Subcutaneous adipose tissue (tissue), 4 donors: Measurements from ENCODE around the gene SCAF8. TPM values are rescaled to one million over a fixed set of nuclear protein-coding genes. Genes with fewer than 3 reads are reported as not detected.

Experiments used
- total RNA-seq, 4 donors: library from RNA; depleted of rRNA; stranded (reverse); fragments of >200 nt; gene quantifications; one replicate each; pipeline ENCODE4 v1.1.0, GENCODE V29; 2016
- TF ChIP-seq, protein P1 (sequence below): fragments of 450-650 bp; IDR thresholded peaks from one replicate; pipeline ENCODE4 v1.5.1; 2016; ENCODE audit warnings: low read depth, mild to moderate bottlenecking, control low read depth, antibody characterized with exemption, moderate library complexity

Gene SCAF8
- total RNA-seq, 4 donors from 2014 or later, result 31.1 to 42.9 (median 38.2) TPM

DNA sequence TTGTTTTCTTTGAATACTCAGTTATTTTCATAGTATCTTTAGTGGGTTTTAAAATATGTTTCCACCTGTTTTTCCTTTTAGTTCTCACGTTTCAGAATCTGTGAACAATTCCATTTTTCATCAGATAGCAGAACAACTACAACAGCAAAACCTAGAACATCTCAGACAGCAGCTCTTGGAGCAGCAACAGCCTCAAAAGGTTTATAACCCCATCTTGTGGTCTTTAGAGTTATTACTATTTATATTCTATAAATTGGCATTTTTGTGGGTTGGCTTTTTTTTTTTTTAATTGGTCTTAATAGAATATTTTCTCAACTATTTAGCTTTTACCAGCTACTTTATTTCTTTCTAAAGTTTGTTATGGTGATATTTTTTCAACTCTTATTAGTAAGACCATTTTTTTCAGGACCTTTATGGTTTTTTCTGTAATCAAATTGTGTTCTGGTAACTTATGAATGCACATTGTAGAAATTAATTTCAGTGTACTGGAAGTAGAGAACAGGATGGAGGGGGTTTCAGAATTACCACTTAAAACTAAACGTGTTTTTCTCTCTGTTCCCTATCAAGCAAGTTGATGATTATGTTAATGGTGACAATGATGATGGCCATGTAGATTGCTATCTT lies 72.2 kb downstream of the SCAF8 start:
- TF ChIP-seq, protein P1, sequence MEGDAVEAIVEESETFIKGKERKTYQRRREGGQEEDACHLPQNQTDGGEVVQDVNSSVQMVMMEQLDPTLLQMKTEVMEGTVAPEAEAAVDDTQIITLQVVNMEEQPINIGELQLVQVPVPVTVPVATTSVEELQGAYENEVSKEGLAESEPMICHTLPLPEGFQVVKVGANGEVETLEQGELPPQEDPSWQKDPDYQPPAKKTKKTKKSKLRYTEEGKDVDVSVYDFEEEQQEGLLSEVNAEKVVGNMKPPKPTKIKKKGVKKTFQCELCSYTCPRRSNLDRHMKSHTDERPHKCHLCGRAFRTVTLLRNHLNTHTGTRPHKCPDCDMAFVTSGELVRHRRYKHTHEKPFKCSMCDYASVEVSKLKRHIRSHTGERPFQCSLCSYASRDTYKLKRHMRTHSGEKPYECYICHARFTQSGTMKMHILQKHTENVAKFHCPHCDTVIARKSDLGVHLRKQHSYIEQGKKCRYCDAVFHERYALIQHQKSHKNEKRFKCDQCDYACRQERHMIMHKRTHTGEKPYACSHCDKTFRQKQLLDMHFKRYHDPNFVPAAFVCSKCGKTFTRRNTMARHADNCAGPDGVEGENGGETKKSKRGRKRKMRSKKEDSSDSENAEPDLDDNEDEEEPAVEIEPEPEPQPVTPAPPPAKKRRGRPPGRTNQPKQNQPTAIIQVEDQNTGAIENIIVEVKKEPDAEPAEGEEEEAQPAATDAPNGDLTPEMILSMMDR, result no peak

DNA sequence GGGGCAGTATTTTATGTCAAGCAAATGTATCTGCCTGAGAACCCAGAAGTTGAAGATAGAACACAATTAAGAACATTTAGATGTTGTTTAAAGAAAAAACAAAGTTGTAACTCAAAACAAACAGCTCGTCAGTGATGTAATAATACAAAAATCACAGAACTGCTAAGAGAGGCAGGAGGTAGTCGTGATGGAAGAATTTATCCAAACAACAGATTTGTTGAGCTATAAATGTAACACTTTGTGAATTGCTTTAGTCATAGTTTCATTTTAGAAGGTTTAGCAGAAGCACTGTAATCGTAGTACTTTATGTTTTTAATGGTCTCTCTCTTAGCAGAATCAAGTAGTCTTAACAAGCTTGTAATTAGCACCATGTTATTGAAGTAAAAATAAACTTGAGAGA lies 73.6 kb downstream of the SCAF8 start:
- TF ChIP-seq, protein P1, result no peak

DNA sequence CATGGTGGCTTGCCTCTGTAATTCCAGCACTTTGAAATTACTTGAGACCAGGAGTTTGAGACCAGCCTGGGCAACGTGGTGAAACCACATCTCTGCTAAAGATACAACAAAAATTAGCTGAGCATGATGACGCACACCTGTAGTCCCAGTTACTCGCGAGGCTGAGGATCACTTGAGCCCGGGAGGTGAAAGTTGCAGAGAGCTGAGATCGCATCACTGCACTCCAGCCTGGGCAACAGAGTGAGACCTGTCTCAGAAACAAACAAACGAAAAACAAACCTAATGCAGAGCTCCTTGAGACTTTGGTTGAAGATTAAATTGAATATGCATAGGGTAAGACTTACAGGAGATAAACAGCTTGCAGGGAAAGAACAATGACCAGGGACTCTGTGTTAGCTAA lies 80.8 kb downstream of the SCAF8 start:
- TF ChIP-seq, protein P1, result no peak

DNA sequence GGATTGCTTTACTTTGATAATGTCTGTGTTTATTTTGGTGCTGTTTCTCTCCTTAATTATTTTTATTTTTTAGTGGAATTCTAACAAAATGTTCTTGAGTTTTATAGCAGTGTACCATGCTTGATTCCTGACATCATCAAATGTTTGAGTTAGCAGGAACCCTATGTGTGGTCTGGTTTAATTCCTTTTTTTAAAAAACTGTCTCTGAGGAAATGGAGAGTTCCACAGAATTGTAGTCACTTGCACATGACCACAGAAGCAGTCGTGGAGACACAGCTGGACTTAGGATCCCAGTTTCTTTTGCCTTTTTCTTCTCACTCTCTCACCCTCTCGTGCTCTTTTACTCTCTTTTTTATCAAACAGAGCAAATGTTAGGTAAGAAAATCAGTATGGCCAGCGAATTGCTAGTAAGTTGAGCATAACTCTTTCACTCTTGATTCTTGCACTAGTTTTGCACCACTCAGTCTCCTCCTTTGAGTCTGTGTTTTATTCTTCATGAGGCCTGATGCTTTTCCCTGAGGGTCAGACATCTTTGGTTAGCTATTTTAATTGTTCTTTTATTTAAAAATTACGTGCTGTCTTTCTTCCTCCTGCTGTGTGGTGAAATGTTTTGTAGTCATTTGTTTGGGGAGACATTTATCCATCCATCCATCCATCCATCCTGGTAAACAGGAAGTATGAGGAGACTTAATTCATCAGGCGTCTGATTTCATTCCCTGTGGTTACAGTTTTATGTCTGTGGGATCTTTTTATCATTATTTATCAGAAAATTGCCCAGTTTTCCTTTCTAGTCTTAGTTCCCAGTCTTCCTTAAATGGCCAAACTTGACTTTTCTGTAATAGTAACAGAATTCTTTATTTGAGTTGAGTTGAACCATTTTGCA lies 83.0 kb downstream of the SCAF8 start:
- TF ChIP-seq, protein P1, result no peak

DNA sequence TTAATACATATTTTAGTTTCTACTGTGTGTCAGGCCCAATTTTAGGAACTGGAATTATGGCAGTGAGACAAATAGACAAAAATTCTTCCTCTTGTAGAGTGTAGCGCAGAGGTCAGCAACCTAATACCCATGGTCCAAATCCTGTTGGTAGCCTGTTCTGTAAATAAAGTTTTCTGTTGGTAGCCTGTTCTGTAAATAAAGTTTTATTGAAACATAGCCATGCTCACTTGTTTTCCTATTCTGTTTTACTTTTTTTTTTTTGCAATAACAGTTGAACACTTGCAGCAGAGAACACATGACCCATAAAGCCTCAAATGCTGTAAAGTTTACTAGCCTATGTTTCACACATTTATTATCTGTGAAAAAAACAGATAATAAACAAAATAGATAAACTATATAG lies 87.9 kb downstream of the SCAF8 start:
- TF ChIP-seq, protein P1, result no peak

DNA sequence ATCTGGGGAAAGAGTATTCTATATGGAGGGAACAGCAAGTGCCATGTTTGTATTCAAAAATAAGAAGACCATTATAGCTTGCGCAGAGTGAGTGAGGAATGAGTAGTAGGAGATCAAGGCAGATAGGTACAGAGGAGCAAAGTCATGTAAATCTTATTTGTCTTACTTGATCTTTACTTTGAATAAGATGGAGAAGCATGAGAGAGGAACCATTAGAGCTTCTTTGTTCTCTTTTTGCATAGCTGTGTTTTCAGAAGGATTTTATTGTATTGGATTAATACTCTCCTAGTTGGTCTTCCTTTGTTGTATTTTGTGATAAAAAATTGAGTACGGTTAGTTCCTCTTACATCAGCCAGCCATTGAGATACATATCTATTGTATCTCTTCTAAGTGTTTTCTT lies 88.4 kb downstream of the SCAF8 start:
- TF ChIP-seq, protein P1, result no peak

DNA sequence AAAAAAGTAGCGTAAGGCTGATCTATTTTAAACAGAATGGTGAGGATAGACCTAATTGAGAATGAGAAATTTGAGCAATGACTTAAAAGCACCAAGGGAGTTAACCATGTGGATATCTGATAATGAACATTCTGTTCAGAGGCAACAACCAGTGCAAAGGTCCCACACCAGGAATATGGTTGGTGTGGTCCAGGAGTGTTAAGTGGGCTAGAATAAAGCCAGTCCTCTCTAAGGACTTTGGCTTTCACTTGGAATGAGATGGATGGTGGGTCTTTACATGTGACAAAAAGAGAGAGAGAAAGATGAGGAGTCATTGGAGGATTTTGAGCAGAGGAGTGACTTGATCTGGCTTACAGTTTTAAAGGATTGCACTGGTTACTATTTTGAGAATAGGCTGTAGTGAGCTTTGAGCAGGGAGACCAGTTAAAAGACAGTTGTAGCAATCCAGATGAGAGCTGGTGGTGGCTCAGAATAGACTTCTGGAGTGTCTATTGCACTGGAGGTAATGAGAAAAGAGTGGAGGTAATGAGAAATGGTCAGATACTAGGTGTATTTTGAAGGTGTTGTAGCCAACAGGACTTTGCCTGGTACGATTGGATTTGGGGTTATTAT lies 89.8 kb downstream of the SCAF8 start:
- TF ChIP-seq, protein P1, result no peak
